GM18526 (cell line): ENCODE measurements around the gene ARMH3.

ENCODE experiments used
- POLR2A ChIP-seq: IDR thresholded peaks from 3 replicates; pipeline ENCODE4 v1.6.1; 2011; ENCODE audit not compliant: insufficient read length; ENCODE audit errors: extremely low read depth

The ARMH3 gene

GRCh38 chr10:101897633-101898032 lies 158.3 kb downstream of the ARMH3 start:
- TF ChIP-seq POLR2A = no peak

GRCh38 chr10:101896225-101896877 lies 159.6 kb downstream of the ARMH3 start:
- TF ChIP-seq POLR2A = no peak

- TF ChIP-seq POLR2A = no peak
These were observed 160.2 kb downstream of the ARMH3 start for GRCh38 chr10:101895781-101896180.

GRCh38 chr10:101894742-101895141 lies 161.2 kb downstream of the ARMH3 start:
- TF ChIP-seq POLR2A = no peak

- TF ChIP-seq POLR2A = no peak
These were observed 161.7 kb downstream of the ARMH3 start for GRCh38 chr10:101894266-101894665.

GRCh38 chr10:101893510-101894120 lies 162.4 kb downstream of the ARMH3 start:
- TF ChIP-seq POLR2A = no peak

GRCh38 chr10:101892782-101893391 lies 163.1 kb downstream of the ARMH3 start:
- TF ChIP-seq POLR2A = no peak

GRCh38 chr10:101889256-101890210 lies 166.4 kb downstream of the ARMH3 start:
- no peak for TF ChIP-seq POLR2A

GRCh38 chr10:101888251-101888949 lies 167.6 kb downstream of the ARMH3 start:
- TF ChIP-seq POLR2A = no peak

GRCh38 chr10:101887775-101888174 lies 168.2 kb downstream of the ARMH3 start:
- TF ChIP-seq POLR2A = no peak

GRCh38 chr10:101886521-101887312 lies 169.3 kb downstream of the ARMH3 start:
- TF ChIP-seq POLR2A = no peak

GRCh38 chr10:101881036-101881774 lies 174.8 kb downstream of the ARMH3 start:
- TF ChIP-seq POLR2A = no peak

GRCh38 chr10:101880232-101880573 lies 175.8 kb downstream of the ARMH3 start:
- TF ChIP-seq POLR2A = no peak
